GM23248 (cell line): Measurements from ENCODE around the gene NECTIN4. TPM values are rescaled to one million over a fixed set of nuclear protein-coding genes. Genes with fewer than 3 reads are reported as not detected.

Experiments
- DNase-seq: peaks from one replicate; pipeline ENCODE4 v3.0.0-alpha.2; 2015
- H2AFZ ChIP-seq: fragments of 200-600 bp; sonication (generic); 2 replicates; pipeline ENCODE4 v1.6.1; 2016; ENCODE audit warnings: antibody characterized with exemption
- H3F3A ChIP-seq: fragments of 200-600 bp; sonication (generic); 2 replicates; pipeline ENCODE4 v1.6.1; 2016; ENCODE audit warnings: mild to moderate bottlenecking, antibody characterized with exemption, mixed run types; ENCODE audit not compliant: insufficient read depth
- H3K27ac ChIP-seq: fragments of 200-600 bp; sonication (generic); 2 replicates; pipeline ENCODE4 v1.5.1; 2016; ENCODE audit warnings: mild to moderate bottlenecking
- H3K27me3 ChIP-seq: fragments of 200-600 bp; sonication (generic); replicated peaks from 2 replicates; pipeline ENCODE4 v1.6.1; 2016; ENCODE audit warnings: mild to moderate bottlenecking; ENCODE audit not compliant: insufficient read depth
- H3K36me3 ChIP-seq: fragments of 200-600 bp; sonication (generic); 2 replicates; pipeline ENCODE4 v1.6.1; 2016; ENCODE audit warnings: low read depth, mild to moderate bottlenecking
- H3K4me1 ChIP-seq: fragments of 200-600 bp; sonication (generic); 2 replicates; pipeline ENCODE4 v1.6.1; 2016; ENCODE audit warnings: mild to moderate bottlenecking; ENCODE audit not compliant: insufficient read depth
- H3K4me2 ChIP-seq: fragments of 200-600 bp; sonication (generic); one replicate; pipeline ENCODE4 v1.6.1; 2016; ENCODE audit warnings: mild to moderate bottlenecking; ENCODE audit not compliant: unreplicated experiment
- H3K4me3 ChIP-seq: fragments of 200-600 bp; sonication (generic); 2 replicates; pipeline ENCODE4 v1.5.1; 2016; ENCODE audit warnings: mild to moderate bottlenecking
- H3K79me2 ChIP-seq: fragments of 200-600 bp; sonication (generic); 2 replicates; pipeline ENCODE4 v1.6.1; 2016; ENCODE audit warnings: mild to moderate bottlenecking; ENCODE audit not compliant: insufficient read depth
- H3K9ac ChIP-seq: fragments of 200-600 bp; sonication (generic); 2 replicates; pipeline ENCODE4 v1.6.1; 2016; ENCODE audit warnings: mild to moderate bottlenecking
- H3K9me2 ChIP-seq: fragments of 200-600 bp; sonication (generic); 2 replicates; pipeline ENCODE4 v1.6.1; 2016; ENCODE audit warnings: mixed run types, mild to moderate bottlenecking, moderate library complexity; ENCODE audit not compliant: insufficient read depth
- H3K9me3 ChIP-seq: fragments of 200-600 bp; sonication (generic); one replicate; pipeline ENCODE4 v1.6.1; 2017; ENCODE audit warnings: low read depth
- H4K20me1 ChIP-seq: fragments of 200-600 bp; sonication (generic); 2 replicates; pipeline ENCODE4 v1.6.0; 2016; ENCODE audit not compliant: insufficient read depth
- EZH2 ChIP-seq: fragments of 200-600 bp; sonication (generic); IDR thresholded peaks from 2 replicates; pipeline ENCODE4 v1.6.1; 2018; ENCODE audit warnings: antibody characterized with exemption, mild to moderate bottlenecking; ENCODE audit not compliant: insufficient read depth, poor library complexity, severe bottlenecking
- EZH2phosphoT487 ChIP-seq: fragments of 200-600 bp; sonication (generic); IDR thresholded peaks from 2 replicates; pipeline ENCODE4 v1.6.1; 2018; ENCODE audit warnings: antibody characterized with exemption, moderate library complexity, mild to moderate bottlenecking, low read depth; ENCODE audit not compliant: insufficient read depth
- WGBS, 2 experiments: methylation state at CpG; one replicate each; pipeline ENCODE4 v1.1.6; 2015 to 2017; ENCODE audit warnings: low lambda C conversion rate in 2 of 2, low coverage in 1 of 2; ENCODE audit errors: missing lambda C conversion rate in 2 of 2; 5-methylcytosine and 5-hydroxymethylcytosine counted together
- in situ Hi-C: fragments of 300-500 bp; cut with MboI; formaldehyde crosslinking; loops from 2 replicates; pipeline ENCODE4 v1.15.0; 2020
- polyA plus RNA-seq: library from polyadenylated mRNA; unstranded; fragments of >200 nt; fragmentation: Nextera tagmentation; extraction: Ambion mirVana; gene quantifications from 2 replicates; pipeline ENCODE4 v1.2.1, GENCODE V29; 2016
- total RNA-seq: library from RNA; depleted of rRNA; stranded (reverse); fragments of >200 nt; shearing (Covaris generic); gene quantifications from 2 replicates; pipeline ENCODE4 v1.2.3, GENCODE V29; 2014

The NECTIN4 gene
- total and polyA plus RNA-seq, 2 experiments from 2014 or later: 0.40 to 0.54 TPM

GRCh38 chr1:161039154-161039545, 50.2 kb downstream of the NECTIN4 start:
- H3K4me1 ChIP-seq: peaks cover 4% of the 10 kb centered on the region
- no peak overlapping the region for H3K4me2 ChIP-seq
- H3K27me3 ChIP-seq: no peaks in the 10 kb centered on the region
- DNase-seq: no peak
- WGBS, 2 experiments: 23 to 24% methylated on average over 3 of the region's 3 CpGs
- H4K20me1 ChIP-seq: no peaks in the 10 kb centered on the region
- peaks cover 25% of the 10 kb centered on the region for H3K79me2 ChIP-seq
- no peak overlapping the region for H2AFZ ChIP-seq
- no peak for TF ChIP-seq EZH2
- TF ChIP-seq EZH2phosphoT487: no peak
- H3K4me3 ChIP-seq: no peak overlapping the region
- H3K27ac ChIP-seq: no peak overlapping the region
- no peaks in the 10 kb centered on the region for H3K9me2 ChIP-seq
- H3K9me3 ChIP-seq: no peaks in the 10 kb centered on the region
- H3F3A ChIP-seq: peaks cover 5% of the 10 kb centered on the region; the same call in 1 of the 2 replicates
- no peak overlapping the region for H3K9ac ChIP-seq
- in situ Hi-C loops: no loop called here
- H3K36me3 ChIP-seq: peaks cover 7% of the 10 kb centered on the region; the same call in 1 of the 2 replicates

GRCh38 chr1:161038523-161039153, 50.7 kb downstream of the NECTIN4 start, which contains the start of gene TSTD1:
Gene TSTD1, minus strand, starts transcription at chr1:161038964. Its CDS starts 75 bp downstream, at chr1:161038889.
- Histone ChIP-seq H3K27ac (no peak within 1 kb of the TSS), H3K4me2 (no peak within 1 kb of the TSS), H3K9ac (no peak within 1 kb of the TSS), H3K9me3 (no peaks in the 10 kb centered on the region), H3K4me1 (no peaks in the 10 kb centered on the region), H2AFZ (no peak within 1 kb of the TSS), H3K4me3 (no peak within 1 kb of the TSS), H3K27me3 (no peaks in the 10 kb centered on the region), H3K36me3 (peaks cover 7% of the 10 kb centered on the region; the same call in 1 of the 2 replicates), H3F3A (peaks cover 5% of the 10 kb centered on the region; the same call in 1 of the 2 replicates), H3K9me2 (no peaks in the 10 kb centered on the region), H4K20me1 (no peaks in the 10 kb centered on the region), H3K79me2 (peaks cover 20% of the 10 kb centered on the region)
- DNase-seq: no peak
- 81 to 85% methylated on average over 42 to 53 of the region's 54 CpGs for WGBS, 2 experiments
- in situ Hi-C loops: no loop called here
- no peak for TF ChIP-seq EZH2
- no peak for TF ChIP-seq EZH2phosphoT487

GRCh38 chr1:161037661-161038522, 51.5 kb downstream of the NECTIN4 start:
- WGBS, 2 experiments: 83 to 84% methylated on average over 20 to 21 of the region's 21 CpGs
- no peak for DNase-seq
- in situ Hi-C loops: no loop called here

GRCh38 chr1:161033751-161034150, 55.6 kb downstream of the NECTIN4 start:
- H3K4me3 ChIP-seq: no peak overlapping the region
- no peak for TF ChIP-seq EZH2phosphoT487
- no peak for TF ChIP-seq EZH2
- in situ Hi-C loops: no loop called here
- no peak overlapping the region for H3K4me2 ChIP-seq
- DNase-seq: peak; percentile 16
- 89 to 90% methylated on average over 3 of the region's 3 CpGs for WGBS, 2 experiments
- no peak overlapping the region for H3K9ac ChIP-seq
- no peaks in the 10 kb centered on the region for H4K20me1 ChIP-seq
- no peaks in the 10 kb centered on the region for H3K27me3 ChIP-seq
- H3K79me2 ChIP-seq: no peaks in the 10 kb centered on the region
- H3K9me3 ChIP-seq: no peaks in the 10 kb centered on the region
- no peaks in the 10 kb centered on the region for H3K9me2 ChIP-seq
- 0 out of 2 replicates have a peak, but pooled peaks cover 4% of the 10 kb centered on the region for H3K4me1 ChIP-seq
- H3F3A ChIP-seq: peaks cover 5% of the 10 kb centered on the region; the same call in 1 of the 2 replicates
- no peaks in the 10 kb centered on the region for H3K36me3 ChIP-seq
- H3K27ac ChIP-seq: no peak overlapping the region
- H2AFZ ChIP-seq: no peak overlapping the region

More at GRCh38 chr1:161037661-161038522, 51.5 kb downstream of the NECTIN4 start:
- no peaks in the 10 kb centered on the region for H3K9me3 ChIP-seq
- no peak overlapping the region for H3K4me3 ChIP-seq
- H3K27me3 ChIP-seq: no peaks in the 10 kb centered on the region
- no peak overlapping the region for H3K4me2 ChIP-seq
- H3K27ac ChIP-seq: no peak overlapping the region
- H3K79me2 ChIP-seq: peaks cover 13% of the 10 kb centered on the region
- H3K4me1 ChIP-seq: no peaks in the 10 kb centered on the region
- TF ChIP-seq EZH2phosphoT487: no peak
- TF ChIP-seq EZH2: no peak
- no peak overlapping the region for H3K9ac ChIP-seq
- peaks cover 7% of the 10 kb centered on the region; the same call in 1 of the 2 replicates for H3K36me3 ChIP-seq
- H3F3A ChIP-seq: peaks cover 5% of the 10 kb centered on the region; the same call in 1 of the 2 replicates
- H4K20me1 ChIP-seq: no peaks in the 10 kb centered on the region
- H2AFZ ChIP-seq: no peak overlapping the region
- H3K9me2 ChIP-seq: no peaks in the 10 kb centered on the region
